ENCODE data around the gene ANKHD1.

- TF ChIP-seq, protein P1, sequence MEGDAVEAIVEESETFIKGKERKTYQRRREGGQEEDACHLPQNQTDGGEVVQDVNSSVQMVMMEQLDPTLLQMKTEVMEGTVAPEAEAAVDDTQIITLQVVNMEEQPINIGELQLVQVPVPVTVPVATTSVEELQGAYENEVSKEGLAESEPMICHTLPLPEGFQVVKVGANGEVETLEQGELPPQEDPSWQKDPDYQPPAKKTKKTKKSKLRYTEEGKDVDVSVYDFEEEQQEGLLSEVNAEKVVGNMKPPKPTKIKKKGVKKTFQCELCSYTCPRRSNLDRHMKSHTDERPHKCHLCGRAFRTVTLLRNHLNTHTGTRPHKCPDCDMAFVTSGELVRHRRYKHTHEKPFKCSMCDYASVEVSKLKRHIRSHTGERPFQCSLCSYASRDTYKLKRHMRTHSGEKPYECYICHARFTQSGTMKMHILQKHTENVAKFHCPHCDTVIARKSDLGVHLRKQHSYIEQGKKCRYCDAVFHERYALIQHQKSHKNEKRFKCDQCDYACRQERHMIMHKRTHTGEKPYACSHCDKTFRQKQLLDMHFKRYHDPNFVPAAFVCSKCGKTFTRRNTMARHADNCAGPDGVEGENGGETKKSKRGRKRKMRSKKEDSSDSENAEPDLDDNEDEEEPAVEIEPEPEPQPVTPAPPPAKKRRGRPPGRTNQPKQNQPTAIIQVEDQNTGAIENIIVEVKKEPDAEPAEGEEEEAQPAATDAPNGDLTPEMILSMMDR (tag by site-specific recombination; IDR thresholded peaks at IDR 0.05): no peak
- TF ChIP-seq ZNF843 (tag by site-specific recombination; IDR thresholded peaks at IDR 0.05): no peak
- TF ChIP-seq ZBTB20 (tag by site-specific recombination; IDR thresholded peaks at IDR 0.05): no peak
- TF ChIP-seq TCF7L2 (IDR thresholded peaks at IDR 0.05; ENCODE audit: borderline replicate concordance, low read depth, low read length): no peak
- TF ChIP-seq, protein P2, sequence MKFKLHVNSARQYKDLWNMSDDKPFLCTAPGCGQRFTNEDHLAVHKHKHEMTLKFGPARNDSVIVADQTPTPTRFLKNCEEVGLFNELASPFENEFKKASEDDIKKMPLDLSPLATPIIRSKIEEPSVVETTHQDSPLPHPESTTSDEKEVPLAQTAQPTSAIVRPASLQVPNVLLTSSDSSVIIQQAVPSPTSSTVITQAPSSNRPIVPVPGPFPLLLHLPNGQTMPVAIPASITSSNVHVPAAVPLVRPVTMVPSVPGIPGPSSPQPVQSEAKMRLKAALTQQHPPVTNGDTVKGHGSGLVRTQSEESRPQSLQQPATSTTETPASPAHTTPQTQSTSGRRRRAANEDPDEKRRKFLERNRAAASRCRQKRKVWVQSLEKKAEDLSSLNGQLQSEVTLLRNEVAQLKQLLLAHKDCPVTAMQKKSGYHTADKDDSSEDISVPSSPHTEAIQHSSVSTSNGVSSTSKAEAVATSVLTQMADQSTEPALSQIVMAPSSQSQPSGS (tag by site-specific recombination; IDR thresholded peaks at IDR 0.05; ENCODE audit: low read depth): no peak
- TF ChIP-seq ZNF747 (tag by site-specific recombination; IDR thresholded peaks at IDR 0.05): no peak
- no peak for TF ChIP-seq KLF9 (tag by site-specific recombination; IDR thresholded peaks at IDR 0.05; ENCODE audit: low read depth)
These were observed 162.0 kb downstream of the ANKHD1 start for GRCh38 chr5:140563596-140563995.

Data from HEK293 (cell line).